GM19395 (cell line): ENCODE measurements around the gene EGFL7.

ENCODE experiments used
- ATAC-seq: cut with Tn5 transposase; IDR thresholded peaks from one replicate; pipeline ENCODE4 v1.9.1; 2021; ENCODE audit warnings: mild to moderate bottlenecking, moderate library complexity; ENCODE audit not compliant: unreplicated experiment

EGFL7 gene

DNA sequence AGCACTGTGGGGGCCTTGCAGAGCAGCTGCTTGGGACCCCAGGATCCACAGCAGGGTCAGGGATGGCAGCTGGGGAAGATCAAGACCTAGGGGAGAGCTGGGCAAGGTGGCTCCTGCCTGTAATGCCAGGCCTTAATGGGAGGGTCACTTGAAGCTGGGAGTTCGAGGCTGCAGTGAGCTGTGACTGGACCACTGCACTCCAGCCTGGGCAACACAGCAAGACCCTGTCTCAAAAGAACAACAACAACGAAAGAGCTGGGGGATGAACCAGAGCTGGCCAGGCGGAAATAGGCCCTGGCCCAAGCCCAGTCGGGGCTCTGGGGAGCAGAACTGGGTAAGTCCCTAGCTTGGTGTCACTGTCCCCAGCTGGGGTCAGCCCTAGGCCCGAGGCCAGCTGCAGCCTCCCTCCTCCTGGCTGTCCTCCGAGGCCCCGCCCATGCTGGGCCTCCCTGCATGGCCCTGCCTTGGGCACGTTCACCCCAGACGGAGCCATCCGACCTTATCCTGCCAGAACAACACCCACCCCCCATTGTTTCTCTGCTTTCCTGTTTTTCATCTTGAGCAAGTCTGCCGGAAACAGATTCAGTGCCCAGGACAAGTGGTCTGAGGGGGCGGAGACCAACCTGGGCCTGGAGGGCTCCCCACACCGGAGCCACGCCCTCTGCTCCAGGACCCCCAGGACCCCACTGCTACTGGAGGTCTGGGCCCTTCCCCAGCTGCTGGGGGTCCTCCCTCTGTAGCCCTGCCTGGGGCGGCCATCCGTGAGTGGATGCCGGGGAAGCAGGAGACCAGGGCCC, 51.6 kb downstream of the EGFL7 start:
- ATAC-seq = no peak

DNA sequence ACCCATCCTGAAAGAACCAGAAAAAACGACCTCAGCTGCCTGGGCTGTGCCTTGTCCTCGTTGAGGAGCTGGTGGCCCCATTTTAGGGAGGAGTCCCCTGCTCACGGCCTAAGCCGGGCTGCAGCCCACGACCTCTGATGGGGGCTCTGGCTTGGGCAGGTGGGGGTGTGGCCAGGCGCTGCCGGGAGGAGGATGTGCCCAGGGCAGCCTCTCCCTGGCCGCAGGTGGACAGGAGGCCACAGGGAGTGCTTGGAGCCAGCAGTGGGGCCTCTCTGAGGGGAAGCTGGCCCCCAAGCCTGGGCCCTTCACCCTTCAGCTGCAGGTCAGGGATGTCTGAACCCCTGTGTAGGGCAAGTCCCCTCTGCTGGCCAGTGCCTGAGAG, 52.2 kb downstream of the EGFL7 start:
- no peak for ATAC-seq

DNA sequence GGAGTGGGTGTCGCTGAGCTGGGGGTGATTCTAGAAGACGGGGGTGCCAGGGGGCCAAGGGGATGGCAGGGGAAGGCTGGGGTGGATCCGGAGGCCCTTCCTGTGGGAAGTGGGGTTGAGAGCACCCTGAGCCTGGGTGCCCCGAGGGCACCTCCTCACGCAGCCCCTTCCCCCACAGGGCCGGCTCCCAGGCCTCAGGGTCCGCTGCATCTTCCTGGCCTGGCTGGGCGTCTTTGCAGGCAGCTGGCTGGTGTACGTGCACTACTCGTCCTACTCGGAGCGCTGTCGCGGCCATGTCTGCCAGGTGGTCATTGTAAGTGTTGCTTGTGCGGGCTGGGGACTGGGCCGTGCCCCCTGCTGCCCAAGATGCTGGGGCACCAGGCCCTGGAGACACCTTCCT, 54.7 kb downstream of the EGFL7 start:
- ATAC-seq = no peak

DNA sequence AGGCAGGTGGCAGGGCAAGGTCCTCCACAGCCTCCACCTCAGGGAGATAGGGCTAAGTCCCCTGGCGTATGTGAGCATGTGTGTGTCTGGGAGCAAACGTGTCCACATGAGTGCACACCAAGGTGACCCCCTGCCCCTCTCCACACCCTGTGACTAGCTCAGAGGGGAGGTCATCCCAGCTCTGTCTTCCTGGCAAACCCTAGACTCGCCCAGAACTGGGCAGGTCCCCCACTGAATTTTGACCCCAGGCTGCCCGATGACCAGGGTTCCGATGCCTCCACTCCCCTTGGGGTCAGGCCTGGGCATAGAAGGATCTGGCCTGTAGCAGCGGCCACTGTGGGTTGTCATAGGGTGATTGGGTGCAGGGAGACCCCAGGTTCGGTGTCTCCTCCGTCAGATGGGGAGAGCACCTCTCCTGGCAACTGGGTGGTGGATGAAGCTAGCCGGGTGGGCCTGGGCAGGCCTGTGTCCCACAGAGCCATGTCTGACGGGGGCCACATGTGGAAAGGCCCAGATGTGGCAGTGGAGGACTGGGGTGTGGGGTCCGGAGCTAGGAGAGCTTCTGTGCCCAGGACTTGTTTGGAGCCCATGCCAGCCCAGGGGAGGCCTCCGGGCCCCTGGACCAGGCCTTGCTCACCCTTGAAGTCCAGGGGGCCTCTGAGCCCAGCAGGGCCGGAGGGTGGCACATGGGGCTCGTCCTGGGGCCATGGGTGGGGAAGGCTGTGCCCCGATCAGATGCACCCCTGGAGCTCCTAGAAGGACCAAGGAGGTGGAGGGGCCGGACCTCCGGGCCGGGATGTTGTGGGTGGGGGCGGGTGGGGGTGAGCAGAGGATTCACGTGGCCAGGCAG, 55.9 kb downstream of the EGFL7 start:
- ATAC-seq = no peak

DNA sequence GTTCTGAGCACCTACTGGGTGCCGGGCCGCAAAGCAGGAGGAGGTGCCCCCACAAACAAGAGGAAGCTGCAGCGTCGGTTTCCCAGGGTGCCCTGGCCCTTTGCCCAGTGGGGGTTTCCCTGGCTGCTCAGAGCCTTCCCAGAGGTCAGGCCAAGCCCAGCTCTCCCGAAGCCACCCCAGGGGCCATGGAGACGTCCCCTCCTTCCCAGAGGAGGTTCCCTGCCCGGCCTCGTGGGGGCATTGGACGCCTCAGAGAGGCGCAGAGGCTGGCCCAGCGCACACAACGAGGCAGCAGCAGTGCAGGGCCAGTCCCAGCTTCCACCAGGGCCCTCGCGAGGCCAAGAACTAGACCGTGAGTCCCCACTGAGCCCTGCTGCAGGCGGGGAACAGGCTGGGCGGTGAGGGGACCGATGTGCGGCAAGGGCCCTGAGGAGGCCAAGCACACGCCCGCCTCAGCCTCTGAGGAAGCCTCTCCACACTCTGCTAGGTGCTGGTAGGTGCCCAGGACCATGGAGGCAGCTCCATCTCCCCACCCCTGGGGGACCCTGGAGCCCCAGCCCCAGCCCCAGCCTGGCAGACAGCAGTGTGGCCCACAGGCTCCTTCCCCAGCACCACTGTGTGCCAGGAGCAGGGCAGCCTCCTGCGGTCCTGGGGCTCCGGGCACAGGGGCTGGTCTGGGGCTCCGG, 56.6 kb downstream of the EGFL7 start:
- ATAC-seq = no peak

DNA sequence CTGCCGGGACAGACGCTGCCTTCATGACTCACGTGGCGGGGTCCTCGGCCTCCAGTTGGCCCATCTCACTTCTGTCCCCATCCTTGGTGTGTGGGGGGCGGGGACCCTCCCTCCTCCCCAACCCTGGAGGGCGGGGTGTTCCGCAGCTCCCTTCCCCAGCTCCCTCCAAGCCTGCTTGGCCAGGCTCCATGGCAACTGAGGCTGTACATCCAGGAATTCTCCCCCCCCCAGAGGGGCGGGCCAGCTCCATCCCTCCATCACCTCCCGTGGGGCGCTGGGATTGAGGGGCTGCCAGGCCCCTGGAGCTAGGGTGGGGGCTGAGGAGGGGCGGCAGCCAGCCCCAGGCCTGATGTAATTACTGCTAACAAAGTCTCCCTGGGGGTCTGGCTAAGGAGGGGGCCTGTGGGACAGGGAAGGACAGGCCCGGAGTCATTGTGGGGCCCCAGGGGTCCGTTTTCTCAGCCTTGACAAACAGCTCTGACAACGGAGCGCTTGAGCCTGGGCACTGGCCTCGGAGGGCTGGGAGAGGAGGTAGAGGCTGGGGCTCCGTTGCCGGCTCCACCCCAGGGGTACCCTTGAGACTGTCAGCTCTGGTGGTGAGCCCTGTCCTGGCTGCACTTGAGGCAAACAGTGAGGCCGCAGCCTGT, 57.7 kb downstream of the EGFL7 start:
- no peak for ATAC-seq

DNA sequence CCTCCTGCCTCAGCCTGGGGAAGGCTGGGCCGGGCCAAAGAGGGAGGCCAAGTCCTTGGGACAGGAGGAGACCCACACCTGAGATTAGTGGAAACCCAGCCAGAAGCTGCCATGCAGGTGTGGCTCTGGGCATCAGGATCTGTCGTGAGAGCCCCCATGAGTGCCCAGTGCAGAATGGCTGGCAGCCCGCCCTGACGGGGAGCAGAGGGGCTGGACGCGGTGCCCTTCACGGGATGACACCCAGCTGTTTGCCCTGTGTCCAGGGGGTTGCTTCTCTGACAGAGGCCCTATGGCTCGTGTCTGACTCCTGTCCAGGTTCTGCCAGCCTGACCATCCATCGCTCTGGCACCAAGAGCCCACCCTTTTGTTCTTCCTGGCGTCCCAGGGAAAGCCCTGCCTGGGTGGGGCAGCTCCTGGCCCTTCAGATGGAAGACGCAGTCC, 58.2 kb downstream of the EGFL7 start:
- no peak for ATAC-seq

DNA sequence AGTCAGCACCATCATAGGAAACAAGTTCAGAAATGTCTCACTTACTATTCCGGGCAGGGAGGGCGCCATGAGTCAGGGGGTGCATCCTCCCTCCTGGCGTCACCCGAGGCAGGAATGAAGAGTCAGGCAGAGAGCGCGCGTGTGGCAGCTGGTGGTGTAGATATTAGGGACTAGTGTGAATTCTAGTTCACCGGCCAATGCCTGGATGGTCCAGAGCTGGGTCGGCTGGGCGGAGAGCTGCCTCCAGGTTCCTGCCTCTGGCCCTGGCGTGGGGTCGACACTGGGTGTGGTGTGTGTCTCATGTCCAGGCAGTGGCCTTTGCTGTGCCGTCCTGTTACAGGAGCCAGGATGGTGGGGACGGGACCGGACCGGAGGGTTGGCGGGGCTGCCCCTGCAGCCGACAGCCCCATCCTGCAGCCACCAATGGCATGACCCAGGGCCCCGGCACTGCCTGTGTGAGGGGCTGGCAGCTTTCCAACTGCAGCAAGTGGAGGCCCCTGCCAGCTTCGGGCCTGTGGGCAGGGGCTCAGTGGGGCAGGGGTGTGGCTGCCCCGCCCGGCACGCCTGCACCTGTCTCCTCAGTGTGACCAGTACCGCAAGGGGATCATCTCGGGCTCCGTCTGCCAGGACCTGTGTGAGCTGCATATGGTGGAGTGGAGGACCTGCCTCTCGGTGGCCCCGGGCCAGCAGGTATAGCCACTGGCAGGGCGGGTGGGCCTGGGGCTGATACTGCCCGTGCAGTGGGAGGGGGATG, 58.8 kb downstream of the EGFL7 start:
- no peak for ATAC-seq
